Glomerular visceral epithelial cell (primary cell): ENCODE data around the gene MICOS13.
A peak's percentile ranks its signal among the peaks of the same experiment; 100 is the strongest.
"Not testable (repeated sequence)": the region's sequence is repeated elsewhere in the genome, so short reads cannot be mapped to it uniquely, and the experiment has no call there.

Experiments
- DNase-seq: peaks from one replicate; pipeline ENCODE4 v3.0.0-alpha.2; 2016; ENCODE audit errors: extremely low spot score

MICOS13 gene

GRCh38 chr19:5700455-5701092 lies 20.3 kb upstream of the MICOS13 start:
- DNase-seq = no peak

- DNase-seq = no peak
These were observed 18.5 kb upstream of the MICOS13 start for GRCh38 chr19:5698635-5699422.

GRCh38 chr19:5697890-5698634 lies 17.7 kb upstream of the MICOS13 start:
- DNase-seq = no peak

- no peak for DNase-seq
These were observed 16.9 kb upstream of the MICOS13 start for GRCh38 chr19:5697022-5697889.

GRCh38 chr19:5696196-5697021 lies 16.1 kb upstream of the MICOS13 start:
- DNase-seq = no peak

- DNase-seq = no peak
These were observed 15.4 kb upstream of the MICOS13 start for GRCh38 chr19:5695649-5696195.

- DNase-seq = no peak
These were observed 14.8 kb upstream of the MICOS13 start for GRCh38 chr19:5694956-5695648.

- DNase-seq = no peak
These were observed 14.0 kb upstream of the MICOS13 start for GRCh38 chr19:5694167-5694955.

GRCh38 chr19:5693195-5694166 lies 13.2 kb upstream of the MICOS13 start:
- no peak for DNase-seq

- no peak for DNase-seq
These were observed 12.4 kb upstream of the MICOS13 start for GRCh38 chr19:5692723-5693194.

- peak; percentile 30 for DNase-seq
These were observed 11.8 kb upstream of the MICOS13 start for GRCh38 chr19:5691822-5692722.

- peak; percentile 61 for DNase-seq
These were observed 10.9 kb upstream of the MICOS13 start for GRCh38 chr19:5690955-5691821.

GRCh38 chr19:5690125-5690954 lies 10.0 kb upstream of the MICOS13 start, which contains the start of gene RPL36:
Gene RPL36 (plus strand): TSS chr19:5690295. CDS start chr19:5690508, 213 bp downstream.
- peak; percentile 98 for DNase-seq

- not testable (repeated sequence) for DNase-seq
These were observed 8.1 kb upstream of the MICOS13 start for GRCh38 chr19:5688262-5688881.
